Measurements from ENCODE around the gene CAD. TPM values are rescaled to one million over a fixed set of nuclear protein-coding genes. Genes with fewer than 3 reads are reported as not detected.

CAD gene
- total RNA-seq, 1 experiment from 2014 or later: 66.5 TPM

DNA sequence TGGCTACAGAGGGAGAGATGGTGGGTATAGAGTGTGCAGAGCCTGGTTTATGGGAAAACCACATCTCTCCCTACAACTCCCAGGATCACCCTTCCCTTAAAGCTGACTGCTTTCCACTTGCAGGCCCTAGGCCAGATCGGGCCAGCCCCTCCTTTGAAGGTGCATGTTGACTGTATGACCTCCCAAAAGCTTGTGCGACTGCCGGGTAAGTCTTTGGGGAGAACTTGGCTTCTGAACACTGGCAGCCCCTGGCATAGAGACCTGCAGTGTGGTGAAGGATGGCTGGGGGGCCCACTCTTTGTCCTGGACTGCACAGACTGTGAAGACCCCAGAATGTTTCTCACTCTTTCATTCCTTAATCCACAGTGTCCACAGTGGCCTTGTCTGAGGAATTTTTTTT, 19.5 kb downstream of the CAD start:
- no peak overlapping the region for H3K4me3 Mint-ChIP-seq (ENCODE audit: unreplicated experiment)
- H3K27ac Mint-ChIP-seq (ENCODE audit: low read depth, unreplicated experiment): no peak overlapping the region
- no peaks in the 10 kb centered on the region for H3K27me3 Mint-ChIP-seq (ENCODE audit: insufficient read depth, unreplicated experiment)
- CTCF ChIA-PET: interaction anchor here (0.6 kb wide), 1 partner anchor 47 kb away, joined by 3 read pairs; no protein-coding TSS in a partner anchor
- no peak for DNase-seq (ENCODE audit: unreplicated experiment)
- POLR2A ChIA-PET: no interaction called here
- no peak for TF ChIP-seq CTCF (IDR thresholded peaks at IDR 0.05; ENCODE audit: unreplicated experiment)
- BruUV-seq (replicated peaks): no TSS peak
- H3K4me1 Mint-ChIP-seq (ENCODE audit: insufficient read depth, unreplicated experiment): no peaks in the 10 kb centered on the region
- no peaks in the 10 kb centered on the region for H3K9me3 Mint-ChIP-seq (ENCODE audit: unreplicated experiment)
- intact Hi-C loops (cut with micrococcal nuclease): no loop called here
- H3K36me3 Mint-ChIP-seq (ENCODE audit: insufficient read depth, unreplicated experiment): peaks cover 79% of the 10 kb centered on the region

DNA sequence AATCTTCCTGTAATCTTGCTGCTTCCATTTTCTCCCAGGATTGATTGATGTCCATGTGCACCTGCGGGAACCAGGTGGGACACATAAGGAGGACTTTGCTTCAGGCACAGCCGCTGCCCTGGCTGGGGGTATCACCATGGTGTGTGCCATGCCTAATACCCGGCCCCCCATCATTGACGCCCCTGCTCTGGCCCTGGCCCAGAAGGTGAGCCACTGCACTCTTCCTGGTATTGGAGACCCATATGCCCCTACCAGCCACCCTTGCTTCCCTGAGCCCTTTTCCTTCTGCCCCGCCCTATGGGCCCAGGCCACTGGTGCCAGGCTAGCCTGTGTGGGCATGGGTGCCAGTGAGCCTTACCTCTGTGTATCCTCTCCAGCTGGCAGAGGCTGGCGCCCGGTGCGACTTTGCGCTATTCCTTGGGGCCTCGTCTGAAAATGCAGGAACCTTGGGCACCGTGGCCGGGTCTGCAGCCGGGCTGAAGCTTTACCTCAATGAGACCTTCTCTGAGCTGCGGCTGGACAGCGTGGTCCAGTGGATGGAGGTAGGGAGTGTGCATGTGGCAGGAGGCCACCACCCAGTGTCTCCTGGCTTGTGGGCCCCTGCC, 20.3 kb downstream of the CAD start:
- intact Hi-C loops (cut with micrococcal nuclease): no loop called here
- TF ChIP-seq CTCF (IDR thresholded peaks at IDR 0.05; ENCODE audit: unreplicated experiment): no peak
- Mint-ChIP-seq H3K36me3 (ENCODE audit: insufficient read depth, unreplicated experiment) (peaks cover 78% of the 10 kb centered on the region), H3K4me3 (ENCODE audit: unreplicated experiment) (no peak overlapping the region), H3K27ac (ENCODE audit: low read depth, unreplicated experiment) (no peak overlapping the region), H3K4me1 (ENCODE audit: insufficient read depth, unreplicated experiment) (no peaks in the 10 kb centered on the region), H3K9me3 (ENCODE audit: unreplicated experiment) (no peaks in the 10 kb centered on the region), H3K27me3 (ENCODE audit: insufficient read depth, unreplicated experiment) (no peaks in the 10 kb centered on the region)
- DNase-seq (ENCODE audit: unreplicated experiment): no peak
- BruUV-seq (replicated peaks): no TSS peak
- CTCF ChIA-PET: interaction anchor here (0.5 kb wide), 1 partner anchor 393 kb away, joined by 3 read pairs; no protein-coding TSS in a partner anchor
- POLR2A ChIA-PET: no interaction called here

GRCh38 chr2:27238976-27239375, 21.8 kb downstream of the CAD start:
- no TSS peak for BruUV-seq (replicated peaks)
- POLR2A ChIA-PET: interaction anchor here (1.0 kb wide), 1 partner anchor 128 kb away, joined by 3 read pairs; no protein-coding TSS in a partner anchor

GRCh38 chr2:27240406-27240805, 23.2 kb downstream of the CAD start:
- Mint-ChIP-seq H3K4me1 (ENCODE audit: insufficient read depth, unreplicated experiment) (no peaks in the 10 kb centered on the region), H3K9me3 (ENCODE audit: unreplicated experiment) (no peaks in the 10 kb centered on the region), H3K36me3 (ENCODE audit: insufficient read depth, unreplicated experiment) (peaks cover 77% of the 10 kb centered on the region), H3K4me3 (ENCODE audit: unreplicated experiment) (no peak overlapping the region), H3K27ac (ENCODE audit: low read depth, unreplicated experiment) (no peak overlapping the region), H3K27me3 (ENCODE audit: insufficient read depth, unreplicated experiment) (no peaks in the 10 kb centered on the region)
- intact Hi-C loops (cut with micrococcal nuclease): no loop called here
- POLR2A ChIA-PET: interaction anchor here (1.0 kb wide), 1 partner anchor 10 kb away, joined by 3 read pairs; no protein-coding TSS in a partner anchor
- DNase-seq (ENCODE audit: unreplicated experiment): no peak
- BruUV-seq (replicated peaks): no TSS peak
- CTCF ChIA-PET: no interaction called here
- TF ChIP-seq CTCF (IDR thresholded peaks at IDR 0.05; ENCODE audit: unreplicated experiment): no peak

More at GRCh38 chr2:27238976-27239375, 21.8 kb downstream of the CAD start:
- no peak for TF ChIP-seq CTCF (IDR thresholded peaks at IDR 0.05; ENCODE audit: unreplicated experiment)
- peaks cover 78% of the 10 kb centered on the region for H3K36me3 Mint-ChIP-seq (ENCODE audit: insufficient read depth, unreplicated experiment)
- no peak overlapping the region for H3K27ac Mint-ChIP-seq (ENCODE audit: low read depth, unreplicated experiment)
- H3K4me1 Mint-ChIP-seq (ENCODE audit: insufficient read depth, unreplicated experiment): no peaks in the 10 kb centered on the region
- DNase-seq (ENCODE audit: unreplicated experiment): no peak
- no peak overlapping the region for H3K4me3 Mint-ChIP-seq (ENCODE audit: unreplicated experiment)
- H3K27me3 Mint-ChIP-seq (ENCODE audit: insufficient read depth, unreplicated experiment): no peaks in the 10 kb centered on the region
- H3K9me3 Mint-ChIP-seq (ENCODE audit: unreplicated experiment): no peaks in the 10 kb centered on the region
- intact Hi-C loops (cut with micrococcal nuclease): no loop called here
- CTCF ChIA-PET: interaction anchor here (1.3 kb wide), 1 partner anchor 10 kb away, joined by 3 read pairs; no protein-coding TSS in a partner anchor

Measured in MCF 10A (cell line).